ENCODE results near the gene DPP10. TPM values are rescaled to one million over a fixed set of nuclear protein-coding genes. Genes with fewer than 3 reads are reported as not detected.
"Not testable (repeated sequence)": the region's sequence is repeated elsewhere in the genome, so short reads cannot be mapped to it uniquely, and the experiment has no call there.

DPP10 gene
- total and polyA plus RNA-seq, 8 donors, result 0.68 to 8.2 (median 4.7) TPM

GRCh38 chr2:114518738-114519137 is 76.3 kb downstream of the DPP10 start:
- intact Hi-C loops (cut with DNase I), result no loop called here
- Histone ChIP-seq H3K4me1 (no peaks in the 10 kb centered on the region), H3K27ac (no peak overlapping the region)

DNA sequence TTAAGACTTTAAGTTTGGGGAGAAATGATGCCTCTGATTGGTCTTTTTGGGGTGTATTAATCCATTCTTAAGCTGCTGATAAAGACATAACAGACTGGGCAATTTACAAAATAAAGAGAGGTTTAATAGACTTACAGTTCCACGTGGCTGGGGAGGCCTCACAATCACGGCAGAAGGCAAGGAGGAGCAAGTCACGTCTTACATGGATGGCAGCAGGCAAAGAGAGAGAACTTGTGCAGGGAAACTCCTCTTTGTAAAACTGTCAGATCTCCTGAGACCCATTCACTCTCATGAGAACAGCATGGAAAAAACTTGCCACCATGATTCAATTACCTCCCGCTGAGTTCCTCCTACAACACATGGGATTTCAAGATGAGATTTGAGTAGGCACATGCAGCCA is 80.2 kb downstream of the DPP10 start:
- ATAC-seq; intact Hi-C loops (cut with DNase I); H3K4me1 ChIP-seq; H3K36me3 ChIP-seq; H3K27me3 ChIP-seq; H3K4me3 ChIP-seq; H3K27ac ChIP-seq; DNase-seq; H3K9me3 ChIP-seq: not testable (repeated sequence)

More at GRCh38 chr2:114518738-114519137, 76.3 kb downstream of the DPP10 start:
- no peaks in the 10 kb centered on the region for H3K9me3 ChIP-seq
- ATAC-seq, result no peak
- TF ChIP-seq, protein P1, sequence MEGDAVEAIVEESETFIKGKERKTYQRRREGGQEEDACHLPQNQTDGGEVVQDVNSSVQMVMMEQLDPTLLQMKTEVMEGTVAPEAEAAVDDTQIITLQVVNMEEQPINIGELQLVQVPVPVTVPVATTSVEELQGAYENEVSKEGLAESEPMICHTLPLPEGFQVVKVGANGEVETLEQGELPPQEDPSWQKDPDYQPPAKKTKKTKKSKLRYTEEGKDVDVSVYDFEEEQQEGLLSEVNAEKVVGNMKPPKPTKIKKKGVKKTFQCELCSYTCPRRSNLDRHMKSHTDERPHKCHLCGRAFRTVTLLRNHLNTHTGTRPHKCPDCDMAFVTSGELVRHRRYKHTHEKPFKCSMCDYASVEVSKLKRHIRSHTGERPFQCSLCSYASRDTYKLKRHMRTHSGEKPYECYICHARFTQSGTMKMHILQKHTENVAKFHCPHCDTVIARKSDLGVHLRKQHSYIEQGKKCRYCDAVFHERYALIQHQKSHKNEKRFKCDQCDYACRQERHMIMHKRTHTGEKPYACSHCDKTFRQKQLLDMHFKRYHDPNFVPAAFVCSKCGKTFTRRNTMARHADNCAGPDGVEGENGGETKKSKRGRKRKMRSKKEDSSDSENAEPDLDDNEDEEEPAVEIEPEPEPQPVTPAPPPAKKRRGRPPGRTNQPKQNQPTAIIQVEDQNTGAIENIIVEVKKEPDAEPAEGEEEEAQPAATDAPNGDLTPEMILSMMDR (IDR thresholded peaks at IDR 0.05), result no peak
- no peak overlapping the region for H3K4me3 ChIP-seq
- no peaks in the 10 kb centered on the region for H3K27me3 ChIP-seq
- DNase-seq, result no peak
- H3K36me3 ChIP-seq, result no peaks in the 10 kb centered on the region

GRCh38 chr2:114525955-114526354 is 83.5 kb downstream of the DPP10 start:
- TF ChIP-seq, protein P1 (IDR thresholded peaks at IDR 0.05), result no peak
- H3K36me3 ChIP-seq, result no peaks in the 10 kb centered on the region
- no peaks in the 10 kb centered on the region for H3K9me3 ChIP-seq
- H3K4me1 ChIP-seq, result no peaks in the 10 kb centered on the region
- DNase-seq (no peak), ATAC-seq (no peak)
- intact Hi-C loops (cut with DNase I), result no loop called here
- no peaks in the 10 kb centered on the region for H3K27me3 ChIP-seq
- no peak overlapping the region for H3K27ac ChIP-seq
- H3K4me3 ChIP-seq, result no peak overlapping the region

GRCh38 chr2:114526841-114527240 is 84.4 kb downstream of the DPP10 start:
- DNase-seq, result no peak
- ATAC-seq, result no peak
- intact Hi-C loops (cut with DNase I), result no loop called here
- Histone ChIP-seq H3K4me1 (no peaks in the 10 kb centered on the region), H3K27me3 (no peaks in the 10 kb centered on the region), H3K4me3 (no peak overlapping the region), H3K9me3 (no peaks in the 10 kb centered on the region), H3K36me3 (no peaks in the 10 kb centered on the region), H3K27ac (no peak overlapping the region)
- TF ChIP-seq, protein P1 (IDR thresholded peaks at IDR 0.05), result no peak

DNA sequence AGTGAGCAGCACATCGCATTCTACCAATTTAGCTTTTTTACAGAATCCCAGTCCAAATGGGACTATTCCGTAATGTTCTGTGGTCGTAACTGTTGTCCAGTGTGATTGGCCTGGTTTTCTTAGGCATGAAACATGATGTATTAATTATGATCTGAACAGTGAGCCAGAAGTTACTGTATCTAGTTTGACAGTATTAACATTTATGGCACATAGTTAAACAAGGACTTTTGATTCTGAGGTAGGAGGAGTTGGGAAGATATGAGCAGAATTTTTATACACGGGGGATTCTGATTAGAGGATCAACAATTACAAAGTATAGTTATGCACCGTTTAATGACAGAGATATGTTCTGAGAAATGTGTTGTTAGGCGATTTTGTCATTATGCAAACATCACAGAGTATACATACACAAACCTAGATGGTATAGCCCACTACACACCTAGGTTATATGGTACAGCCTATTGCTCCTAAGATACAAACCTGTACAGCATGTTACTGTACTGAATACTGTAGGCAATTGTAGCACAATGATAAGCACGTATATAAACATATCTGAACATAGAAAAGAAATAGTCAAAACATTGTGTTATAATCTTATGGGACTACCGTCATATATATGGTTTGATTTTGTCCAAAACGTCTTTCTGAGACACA is 85.0 kb downstream of the DPP10 start:
- intact Hi-C loops (cut with DNase I), result no loop called here
- no peak for ATAC-seq
- Histone ChIP-seq H3K4me1 (no peaks in the 10 kb centered on the region), H3K27me3 (no peaks in the 10 kb centered on the region), H3K36me3 (no peaks in the 10 kb centered on the region), H3K27ac (no peak overlapping the region), H3K9me3 (no peaks in the 10 kb centered on the region), H3K4me3 (no peak overlapping the region)
- no peak for DNase-seq
- TF ChIP-seq, protein P1 (IDR thresholded peaks at IDR 0.05), result no peak

Measured in left lung (tissue), 10 donors.